Stimulated activated CD4-positive, alpha-beta T cell treated with anti-CD3 and anti-CD28 coated beads, Interleukin-15, amount 100 ng/mL, for 1 hour (primary cell): Measurements from ENCODE around the gene MS4A14.
"Not testable (repeated sequence)": the region's sequence is repeated elsewhere in the genome, so short reads cannot be mapped to it uniquely, and the experiment has no call there.

Experiments used
- DNase-seq, 2 donors: peaks; one replicate each; pipeline ENCODE4 v3.0.0-alpha.2; 2020; ENCODE audit warnings: low read depth in 1 of 2, low spot score in 1 of 2

The MS4A14 gene

GRCh38 chr11:60396382-60396781 is at the start of gene MS4A14:
Gene MS4A14, plus strand, starts transcription at chr11:60396459. Its CDS starts 120 bp downstream, at chr11:60396579.
- no peak for DNase-seq

GRCh38 chr11:60347084-60347797 is 49.0 kb upstream of the MS4A14 start:
- no peak for DNase-seq

GRCh38 chr11:60348116-60348515 is 48.1 kb upstream of the MS4A14 start:
- DNase-seq: no peak

GRCh38 chr11:60349990-60350389 is 46.3 kb upstream of the MS4A14 start:
- no peak for DNase-seq

- no peak for DNase-seq
These were observed 38.5 kb upstream of the MS4A14 start for GRCh38 chr11:60357771-60358170.

- DNase-seq: no peak
These were observed 35.6 kb upstream of the MS4A14 start for GRCh38 chr11:60360621-60361020.

GRCh38 chr11:60362241-60362640 is 34.0 kb upstream of the MS4A14 start:
- DNase-seq: no peak

- DNase-seq: no peak
These were observed 32.5 kb upstream of the MS4A14 start for GRCh38 chr11:60363542-60364470.

- not testable (repeated sequence) for DNase-seq
These were observed 29.9 kb upstream of the MS4A14 start for GRCh38 chr11:60366262-60366904.

GRCh38 chr11:60367009-60367408 is 29.2 kb upstream of the MS4A14 start:
- no peak for DNase-seq

GRCh38 chr11:60367896-60368295 is 28.4 kb upstream of the MS4A14 start:
- no peak for DNase-seq

- no peak for DNase-seq
These were observed 25.9 kb upstream of the MS4A14 start for GRCh38 chr11:60370252-60370810.

GRCh38 chr11:60370811-60371298 is 25.4 kb upstream of the MS4A14 start:
- DNase-seq: no peak

- no peak for DNase-seq
These were observed 24.9 kb upstream of the MS4A14 start for GRCh38 chr11:60371386-60371785.

- DNase-seq: no peak
These were observed 24.4 kb upstream of the MS4A14 start for GRCh38 chr11:60371854-60372253.

GRCh38 chr11:60372767-60373166 is 23.5 kb upstream of the MS4A14 start:
- DNase-seq: no peak

- DNase-seq: no peak
These were observed 20.9 kb upstream of the MS4A14 start for GRCh38 chr11:60375316-60375715.

GRCh38 chr11:60376601-60377000 is 19.7 kb upstream of the MS4A14 start:
- no peak for DNase-seq

- no peak for DNase-seq
These were observed 18.7 kb upstream of the MS4A14 start for GRCh38 chr11:60377401-60378136.

- no peak for DNase-seq
These were observed 17.9 kb upstream of the MS4A14 start, which contains the start of gene MS4A7 for GRCh38 chr11:60378354-60378753. Gene MS4A7, plus strand, starts transcription at chr11:60378532. Its CDS starts 4,610 bp downstream, at chr11:60383142.
